Sigmoid colon (tissue), 3 donors: ENCODE data around the gene ZP4.

Source experiments
- CTCF ChIP-seq, 4 experiments: fragments of 450-650 bp in 3 of 4; fragments of 200-600 bp in 1 of 4; IDR thresholded peaks; one replicate each; pipeline ENCODE4 v1.5.1; 2016 to 2019; ENCODE audit warnings: antibody characterized with exemption in 4 of 4, mild to moderate bottlenecking in 3 of 4, moderate library complexity in 2 of 4
- POLR2A ChIP-seq, 2 donors: fragments of 450-650 bp; IDR thresholded peaks; one replicate each; pipeline ENCODE4 v1.6.1; 2016; ENCODE audit warnings: antibody characterized with exemption in 2 of 2, mild to moderate bottlenecking in 2 of 2, moderate library complexity in 2 of 2

- TF ChIP-seq POLR2A (IDR thresholded peaks at IDR 0.05), result no peak
- no peak for TF ChIP-seq CTCF (IDR thresholded peaks at IDR 0.05)
Observed at GRCh38 chr1:237867380-237867888, 23.3 kb downstream of the ZP4 start.
